ENCODE data around the gene MFN1.

The MFN1 gene

GRCh38 chr3:179323197-179324110 lies 24.1 kb upstream of the MFN1 start:
- TF ChIP-seq CTCF (IDR thresholded peaks at IDR 0.05; ENCODE audit: insufficient read depth, low read depth, low read length, missing control alignments): no peak
- peak overlapping the region; percentile 95 for H3K4me3 ChIP-seq (ENCODE audit: low read depth, low read length)
- DNase-seq (ENCODE audit: low read depth): peak; percentile 78

GRCh38 chr3:179324270-179324754 lies 23.2 kb upstream of the MFN1 start:
- peak overlapping the region; percentile 95 for H3K4me3 ChIP-seq (ENCODE audit: low read depth, low read length)
- peak; percentile 55 for DNase-seq (ENCODE audit: low read depth)
- TF ChIP-seq CTCF (IDR thresholded peaks at IDR 0.05; ENCODE audit: insufficient read depth, low read depth, low read length, missing control alignments): no peak

GRCh38 chr3:179330438-179330837 lies 17.1 kb upstream of the MFN1 start:
- no peak overlapping the region for H3K4me3 ChIP-seq (ENCODE audit: low read depth, low read length)
- DNase-seq (ENCODE audit: low read depth): no peak
- TF ChIP-seq CTCF (IDR thresholded peaks at IDR 0.05; ENCODE audit: insufficient read depth, low read depth, low read length, missing control alignments): no peak

GRCh38 chr3:179332240-179332639 lies 15.3 kb upstream of the MFN1 start:
- no peak overlapping the region for H3K4me3 ChIP-seq (ENCODE audit: low read depth, low read length)
- no peak for DNase-seq (ENCODE audit: low read depth)
- no peak for TF ChIP-seq CTCF (IDR thresholded peaks at IDR 0.05; ENCODE audit: insufficient read depth, low read depth, low read length, missing control alignments)

- no peak for DNase-seq (ENCODE audit: low read depth)
- H3K4me3 ChIP-seq (ENCODE audit: low read depth, low read length): no peak overlapping the region
- TF ChIP-seq CTCF (IDR thresholded peaks at IDR 0.05; ENCODE audit: insufficient read depth, low read depth, low read length, missing control alignments): no peak
Observed at GRCh38 chr3:179333084-179333483, 14.4 kb upstream of the MFN1 start.

GRCh38 chr3:179336345-179336929 lies 11.1 kb upstream of the MFN1 start:
- no peak for TF ChIP-seq CTCF (IDR thresholded peaks at IDR 0.05; ENCODE audit: insufficient read depth, low read depth, low read length, missing control alignments)
- H3K4me3 ChIP-seq (ENCODE audit: low read depth, low read length): no peak overlapping the region
- DNase-seq (ENCODE audit: low read depth): no peak
